ENCODE results near the gene ATF7. TPM values are rescaled to one million over a fixed set of nuclear protein-coding genes. Genes with fewer than 3 reads are reported as not detected.
A peak's percentile ranks its signal among the peaks of the same experiment; 100 is the strongest.

The ATF7 gene
- total and polyA plus RNA-seq, 2 of the 13 experiments (the other 11 are each of a cell fraction or from before 2014, with no cell fraction given), result 9.6 to 16.2 TPM

DNA sequence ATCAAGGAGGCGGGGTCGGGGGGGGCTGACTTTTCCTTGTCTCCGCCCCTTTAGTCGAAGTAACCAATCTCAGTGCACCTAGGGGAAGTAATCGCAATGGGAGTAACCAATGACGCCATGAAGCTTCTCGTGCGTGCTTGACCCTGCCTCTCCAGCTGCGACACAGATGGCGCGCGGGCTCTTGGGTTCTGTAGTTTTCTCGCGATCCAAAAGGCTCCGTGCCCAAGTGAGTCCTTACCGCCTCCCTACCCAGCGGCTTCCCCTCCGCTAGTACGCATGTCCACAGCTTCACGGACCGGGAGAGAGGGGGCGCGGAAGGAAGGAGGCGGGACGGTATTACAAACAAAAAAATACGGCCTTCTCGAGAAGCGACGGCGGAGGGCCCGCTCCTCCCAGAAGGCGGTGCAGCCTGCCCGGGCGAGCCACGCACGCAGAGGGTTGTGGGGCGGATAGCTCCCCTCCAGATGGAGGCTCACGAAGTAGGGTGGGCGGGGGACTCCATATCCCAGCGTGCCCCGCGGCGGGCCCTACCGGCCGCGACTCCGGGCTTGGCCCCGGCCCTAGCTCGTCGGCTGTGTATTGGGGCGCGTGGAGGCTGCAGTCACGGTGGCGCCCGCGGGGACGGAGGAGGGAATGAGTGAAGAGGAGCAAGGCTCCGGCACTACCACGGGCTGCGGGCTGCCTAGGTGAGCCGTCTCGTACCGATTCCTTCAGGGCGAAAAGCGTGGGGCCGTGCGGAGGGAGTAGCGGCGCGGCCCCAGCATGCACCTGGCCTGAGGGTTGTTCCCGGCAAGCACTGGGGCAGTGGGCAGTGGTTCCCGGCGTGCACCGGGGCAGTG is 125.2 kb downstream of the ATF7 start, which contains the start of gene TARBP2 (continued):
- TF ChIP-seq HNRNPK (IDR thresholded peaks at IDR 0.05; ENCODE audit: low read depth, low read length, poor library complexity, severe bottlenecking) (peak; percentile 61), NFKBIZ (CRISPR knock-in tag; IDR thresholded peaks at IDR 0.05) (no peak; the same call in 1 of the 2 replicates), MIXL1 (CRISPR knock-in tag; IDR thresholded peaks at IDR 0.05) (0 out of 2 replicates have a peak, but pooled peaks have one; percentile 15), ZNF790 (CRISPR knock-in tag; IDR thresholded peaks at IDR 0.05; ENCODE audit: borderline replicate concordance) (peak; percentile 77; the same call in 1 of the 2 replicates), ZNF44 (CRISPR knock-in tag; IDR thresholded peaks at IDR 0.05) (no peak), KAT8 (CRISPR knock-in tag; IDR thresholded peaks at IDR 0.05) (peak; percentile 92), ZFP91 (CRISPR knock-in tag; IDR thresholded peaks at IDR 0.05; ENCODE audit: borderline replicate concordance) (peak; percentile 85; the same call in 1 of the 2 replicates), RNF2 (conservative IDR thresholded peaks at IDR 0.05; ENCODE audit: low read depth) (peak; percentile 77), HINFP (CRISPR knock-in tag; IDR thresholded peaks at IDR 0.05; ENCODE audit: low read depth) (no peak), GZF1 (CRISPR knock-in tag; IDR thresholded peaks at IDR 0.05) (no peak), ZNF17 (CRISPR knock-in tag; IDR thresholded peaks at IDR 0.05) (no peak), ONECUT2 (CRISPR knock-in tag; IDR thresholded peaks at IDR 0.05) (no peak; the same call in 1 of the 2 replicates), EP300 (IDR thresholded peaks at IDR 0.05; ENCODE audit: low read depth in 2 of 2, low read length in 2 of 2) (0 out of 4 replicates have a peak, but pooled peaks of 1 of the 2 experiments have one; percentile 5), EP300 (CRISPR knock-in tag; IDR thresholded peaks at IDR 0.05; ENCODE audit: borderline replicate concordance) (no peak), SMAD9 (CRISPR knock-in tag; IDR thresholded peaks at IDR 0.05) (no peak)
- TF ChIP-seq, protein P1, sequence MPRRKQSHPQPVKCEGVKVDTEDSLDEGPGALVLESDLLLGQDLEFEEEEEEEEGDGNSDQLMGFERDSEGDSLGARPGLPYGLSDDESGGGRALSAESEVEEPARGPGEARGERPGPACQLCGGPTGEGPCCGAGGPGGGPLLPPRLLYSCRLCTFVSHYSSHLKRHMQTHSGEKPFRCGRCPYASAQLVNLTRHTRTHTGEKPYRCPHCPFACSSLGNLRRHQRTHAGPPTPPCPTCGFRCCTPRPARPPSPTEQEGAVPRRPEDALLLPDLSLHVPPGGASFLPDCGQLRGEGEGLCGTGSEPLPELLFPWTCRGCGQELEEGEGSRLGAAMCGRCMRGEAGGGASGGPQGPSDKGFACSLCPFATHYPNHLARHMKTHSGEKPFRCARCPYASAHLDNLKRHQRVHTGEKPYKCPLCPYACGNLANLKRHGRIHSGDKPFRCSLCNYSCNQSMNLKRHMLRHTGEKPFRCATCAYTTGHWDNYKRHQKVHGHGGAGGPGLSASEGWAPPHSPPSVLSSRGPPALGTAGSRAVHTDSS (CRISPR knock-in tag; conservative IDR thresholded peaks at IDR 0.05), result peak; percentile 99

All from HepG2 (cell line).